GM06990 (cell line): ENCODE data around the gene CAMK2G.

ENCODE experiments used
- DNase-seq: peaks from one replicate; pipeline ENCODE4 v3.0.0-alpha.2; 2011; ENCODE audit not compliant: insufficient read length; ENCODE audit errors: extremely low read depth
- H3K27me3 ChIP-seq: replicated peaks from 2 replicates; pipeline ENCODE4 v1.6.0; 2011; ENCODE audit warnings: low read length; ENCODE audit not compliant: control insufficient read depth, insufficient read depth
- H3K36me3 ChIP-seq: 2 replicates; pipeline ENCODE4 v1.5.1; 2011; ENCODE audit warnings: low read length; ENCODE audit not compliant: control insufficient read depth, insufficient read depth
- H3K4me3 ChIP-seq: replicated peaks from 2 replicates; pipeline ENCODE4 v1.5.1; 2011; ENCODE audit warnings: low read depth, mild to moderate bottlenecking, control low read depth, low read length
- TF ChIP-seq, protein P1 (sequence below): IDR thresholded peaks from 2 replicates; pipeline ENCODE4 v1.5.1; 2011; ENCODE audit warnings: low read length, control low read depth, mild to moderate bottlenecking, inconsistent platforms; ENCODE audit not compliant: insufficient read depth, poor library complexity, severe bottlenecking

The CAMK2G gene

GRCh38 chr10:73841526-73842285 is 32.6 kb downstream of the CAMK2G start:
- peaks cover 8% of the 10 kb centered on the region for H3K36me3 ChIP-seq
- DNase-seq = no peak
- TF ChIP-seq, protein P1, sequence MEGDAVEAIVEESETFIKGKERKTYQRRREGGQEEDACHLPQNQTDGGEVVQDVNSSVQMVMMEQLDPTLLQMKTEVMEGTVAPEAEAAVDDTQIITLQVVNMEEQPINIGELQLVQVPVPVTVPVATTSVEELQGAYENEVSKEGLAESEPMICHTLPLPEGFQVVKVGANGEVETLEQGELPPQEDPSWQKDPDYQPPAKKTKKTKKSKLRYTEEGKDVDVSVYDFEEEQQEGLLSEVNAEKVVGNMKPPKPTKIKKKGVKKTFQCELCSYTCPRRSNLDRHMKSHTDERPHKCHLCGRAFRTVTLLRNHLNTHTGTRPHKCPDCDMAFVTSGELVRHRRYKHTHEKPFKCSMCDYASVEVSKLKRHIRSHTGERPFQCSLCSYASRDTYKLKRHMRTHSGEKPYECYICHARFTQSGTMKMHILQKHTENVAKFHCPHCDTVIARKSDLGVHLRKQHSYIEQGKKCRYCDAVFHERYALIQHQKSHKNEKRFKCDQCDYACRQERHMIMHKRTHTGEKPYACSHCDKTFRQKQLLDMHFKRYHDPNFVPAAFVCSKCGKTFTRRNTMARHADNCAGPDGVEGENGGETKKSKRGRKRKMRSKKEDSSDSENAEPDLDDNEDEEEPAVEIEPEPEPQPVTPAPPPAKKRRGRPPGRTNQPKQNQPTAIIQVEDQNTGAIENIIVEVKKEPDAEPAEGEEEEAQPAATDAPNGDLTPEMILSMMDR = no peak
- no peaks in the 10 kb centered on the region for H3K27me3 ChIP-seq
- H3K4me3 ChIP-seq = no peak overlapping the region

DNA sequence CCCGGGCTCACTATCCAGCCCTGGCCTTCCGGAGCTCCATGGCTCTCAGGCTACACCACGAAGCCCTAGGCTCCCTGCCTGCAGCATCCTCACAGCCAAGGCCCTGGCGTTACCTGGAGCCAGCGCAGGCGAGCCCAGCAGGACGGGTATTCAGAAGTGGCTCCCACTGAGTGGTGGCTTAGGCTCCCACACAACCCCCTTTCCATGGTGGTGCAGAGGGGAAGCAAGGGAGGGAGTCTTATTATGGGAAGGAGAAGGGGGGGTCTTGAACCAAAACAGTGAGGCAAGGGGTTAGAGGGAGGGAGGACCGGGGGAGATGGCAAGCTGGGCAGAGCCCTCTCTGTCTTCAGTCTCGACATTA is 33.3 kb downstream of the CAMK2G start:
- Histone ChIP-seq H3K4me3 (no peak overlapping the region), H3K27me3 (no peaks in the 10 kb centered on the region), H3K36me3 (peaks cover 10% of the 10 kb centered on the region)
- TF ChIP-seq, protein P1 = no peak
- no peak for DNase-seq

DNA sequence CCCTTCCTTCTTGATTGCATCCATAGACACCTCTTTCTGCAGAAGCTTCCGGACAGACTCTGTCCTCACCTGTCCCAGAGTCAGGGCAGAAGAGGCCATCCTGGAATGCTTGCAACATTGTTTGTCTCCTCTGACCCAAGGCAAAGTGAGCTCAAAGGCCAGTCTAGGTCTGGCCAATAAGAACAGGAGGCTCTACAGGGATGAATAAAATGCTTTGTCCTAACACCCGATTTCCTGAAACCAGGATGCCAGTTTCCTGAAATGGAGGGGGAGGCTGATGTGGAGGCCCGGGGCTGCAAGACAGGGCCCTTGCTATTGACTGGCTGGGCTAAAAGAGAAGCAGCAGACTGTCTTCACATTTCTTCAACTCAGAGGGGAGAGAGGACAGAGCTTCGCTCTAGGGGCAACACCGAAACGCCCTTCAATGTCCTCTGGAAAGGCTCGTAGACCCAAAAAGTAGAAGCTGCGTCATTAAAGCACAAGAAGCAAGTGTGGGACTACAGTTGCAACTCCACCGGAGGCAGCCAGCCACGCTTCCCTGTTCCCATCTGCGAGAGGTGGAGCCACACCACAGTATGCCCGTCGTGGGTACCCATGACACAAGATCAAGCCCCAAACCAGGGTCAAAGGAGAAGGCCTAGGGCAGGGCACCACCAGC is 33.8 kb downstream of the CAMK2G start:
- Histone ChIP-seq H3K4me3 (no peak overlapping the region), H3K27me3 (no peaks in the 10 kb centered on the region), H3K36me3 (peaks cover 10% of the 10 kb centered on the region)
- TF ChIP-seq, protein P1 = no peak
- DNase-seq = no peak

DNA sequence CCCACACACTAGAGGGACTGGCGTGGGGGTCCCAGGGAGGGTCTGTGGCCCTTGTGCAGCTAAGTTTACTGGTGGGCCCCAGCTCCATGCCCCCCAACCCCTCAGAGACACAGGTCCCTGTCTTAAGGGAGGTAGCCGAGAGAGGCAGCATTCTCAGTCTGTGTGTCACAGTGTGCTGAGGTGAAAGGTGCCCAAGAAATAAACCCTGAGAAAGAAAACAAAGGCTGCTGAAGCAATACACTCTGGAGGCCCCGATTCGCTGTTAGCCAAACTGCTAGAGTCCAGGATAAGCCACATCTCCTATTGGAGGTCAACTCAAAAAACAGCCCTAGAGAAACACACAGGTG is 34.3 kb downstream of the CAMK2G start:
- no peak overlapping the region for H3K4me3 ChIP-seq
- no peak for DNase-seq
- no peaks in the 10 kb centered on the region for H3K27me3 ChIP-seq
- TF ChIP-seq, protein P1 = no peak
- H3K36me3 ChIP-seq = peaks cover 10% of the 10 kb centered on the region

GRCh38 chr10:73839276-73839966 is 34.9 kb downstream of the CAMK2G start:
- no peak overlapping the region for H3K4me3 ChIP-seq
- TF ChIP-seq, protein P1 = no peak
- DNase-seq = no peak
- no peaks in the 10 kb centered on the region for H3K27me3 ChIP-seq
- H3K36me3 ChIP-seq = peaks cover 10% of the 10 kb centered on the region
